GM12801 (cell line): ENCODE measurements around the gene TAF7.

Source experiments
- CTCF ChIP-seq: IDR thresholded peaks from one replicate; pipeline ENCODE4 v1.5.1; 2011; ENCODE audit warnings: control low read depth; ENCODE audit not compliant: insufficient read length; ENCODE audit errors: extremely low read depth

The TAF7 gene

GRCh38 chr5:141326088-141326854 lies 5.7 kb upstream of the TAF7 start:
- no peak for TF ChIP-seq CTCF

DNA sequence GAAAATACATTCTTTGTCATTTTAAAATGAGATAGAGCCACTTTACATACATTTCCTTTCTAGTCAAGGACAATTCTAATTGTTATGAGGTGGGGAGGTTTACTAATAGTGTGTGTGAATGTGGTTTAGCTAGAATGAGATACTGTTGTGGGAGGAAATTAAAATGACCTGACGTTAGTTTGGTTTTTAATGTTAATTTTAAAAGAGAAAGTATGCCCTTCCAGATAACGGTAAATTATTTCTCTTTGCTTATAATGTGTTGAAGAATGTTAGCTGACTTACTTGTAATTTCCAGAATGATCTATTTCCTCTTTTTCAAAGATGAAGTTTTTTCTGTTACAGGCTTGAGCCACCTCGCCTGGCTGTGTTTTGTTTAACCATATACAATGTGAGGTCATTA lies 1.7 kb upstream of the TAF7 start:
- TF ChIP-seq CTCF = no peak

DNA sequence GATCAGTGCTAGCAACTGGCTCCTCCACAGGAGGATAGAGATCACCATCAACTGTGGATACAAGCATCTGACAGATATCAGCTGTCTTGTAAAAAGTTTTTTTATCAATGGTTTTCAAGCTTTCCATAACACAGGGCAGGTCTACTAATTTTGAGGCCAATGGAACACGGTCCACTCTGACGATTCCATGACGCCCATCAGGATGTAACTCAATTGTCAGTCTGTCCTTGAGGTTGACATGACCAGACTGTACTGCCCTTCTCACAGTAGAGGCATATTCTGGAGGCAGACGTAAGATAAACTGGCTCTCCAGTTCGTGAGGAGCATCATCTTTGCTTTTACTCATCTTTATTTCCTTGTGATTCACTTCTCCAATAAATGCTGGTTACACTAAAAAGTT lies 885 bp downstream of the TAF7 start:
- TF ChIP-seq CTCF = no peak

GRCh38 chr5:141319202-141319601 lies 1.4 kb downstream of the TAF7 start:
- no peak for TF ChIP-seq CTCF

DNA sequence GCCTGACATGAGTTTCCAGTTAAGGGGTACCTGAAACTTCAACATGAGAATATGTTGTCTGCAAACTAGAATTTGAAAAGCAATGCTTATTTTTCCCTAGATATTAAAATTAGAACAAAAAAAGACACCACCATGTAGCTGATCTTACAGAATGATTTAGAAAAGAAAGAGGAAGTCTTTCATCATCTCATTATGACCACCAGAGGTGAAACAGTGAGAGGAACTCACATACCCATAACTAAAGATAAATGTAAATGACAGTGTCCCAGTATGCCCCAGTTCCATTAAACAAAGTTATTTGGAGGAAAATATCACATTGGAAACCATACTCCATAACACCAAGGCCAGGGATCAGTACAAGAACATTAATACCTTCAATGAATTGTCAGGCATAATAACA lies 6.9 kb downstream of the TAF7 start:
- no peak for TF ChIP-seq CTCF

GRCh38 chr5:141306630-141307029 lies 14.0 kb downstream of the TAF7 start:
- TF ChIP-seq CTCF = no peak

- no peak for TF ChIP-seq CTCF
These were observed 16.8 kb downstream of the TAF7 start, which contains the start of gene SLC25A2 for GRCh38 chr5:141303756-141304155. Gene SLC25A2 (minus strand): TSS chr5:141304049. CDS start chr5:141303865, 184 bp downstream.

DNA sequence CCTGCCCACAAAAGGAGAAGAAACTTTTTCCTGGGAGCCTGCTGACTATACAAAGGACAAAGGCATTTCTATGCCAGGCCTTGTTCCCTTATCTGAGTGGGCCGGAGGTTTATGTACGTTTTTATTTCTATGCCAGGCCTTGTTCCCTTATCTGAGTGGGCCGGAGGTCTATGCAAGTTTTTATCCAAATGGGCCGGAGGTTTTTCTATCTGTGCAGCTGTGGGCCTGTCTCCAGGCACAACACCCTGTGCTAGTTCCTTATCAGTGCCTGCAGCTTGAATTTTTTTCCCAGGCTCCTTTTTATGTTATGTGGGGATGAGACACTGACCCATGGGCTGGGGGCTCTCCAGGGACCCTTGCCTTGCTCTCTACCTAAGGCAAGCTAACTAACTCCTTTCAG lies 22.2 kb downstream of the TAF7 start:
- no peak for TF ChIP-seq CTCF
